BLaER1 (cell line): Measurements from ENCODE around the gene EFTUD2.
"Not testable (repeated sequence)": the region's sequence is repeated elsewhere in the genome, so short reads cannot be mapped to it uniquely, and the experiment has no call there.

Experiments
- H3K27ac ChIP-seq: shearing (Covaris generic); formaldehyde crosslinking; 2 replicates; pipeline ENCODE4 v1.8.1; 2022
- H3K27me3 ChIP-seq: shearing (Covaris generic); formaldehyde crosslinking; 2 replicates; pipeline ENCODE4 v1.8.1; 2022
- H3K36me3 ChIP-seq: shearing (Covaris generic); formaldehyde crosslinking; 2 replicates; pipeline ENCODE4 v1.8.1; 2022
- H3K4me1 ChIP-seq: shearing (Covaris generic); formaldehyde crosslinking; 2 replicates; pipeline ENCODE4 v1.8.1; 2022
- H3K4me2 ChIP-seq: shearing (Covaris generic); formaldehyde crosslinking; 2 replicates; pipeline ENCODE4 v1.8.1; 2022
- H3K4me3 ChIP-seq: shearing (Covaris generic); formaldehyde crosslinking; 2 replicates; pipeline ENCODE4 v1.8.1; 2022
- H3K9ac ChIP-seq: shearing (Covaris generic); formaldehyde crosslinking; 2 replicates; pipeline ENCODE4 v1.8.1; 2022
- H3K9me3 ChIP-seq: shearing (Covaris generic); formaldehyde crosslinking; 2 replicates; pipeline ENCODE4 v1.8.1; 2022
- H4K20me1 ChIP-seq: shearing (Covaris generic); formaldehyde crosslinking; 2 replicates; pipeline ENCODE4 v1.8.1; 2022
- Cebpa-rat ChIP-seq: shearing (Covaris generic); IDR thresholded peaks from 2 replicates; pipeline ENCODE4 v1.8.1; 2022

The EFTUD2 gene

DNA sequence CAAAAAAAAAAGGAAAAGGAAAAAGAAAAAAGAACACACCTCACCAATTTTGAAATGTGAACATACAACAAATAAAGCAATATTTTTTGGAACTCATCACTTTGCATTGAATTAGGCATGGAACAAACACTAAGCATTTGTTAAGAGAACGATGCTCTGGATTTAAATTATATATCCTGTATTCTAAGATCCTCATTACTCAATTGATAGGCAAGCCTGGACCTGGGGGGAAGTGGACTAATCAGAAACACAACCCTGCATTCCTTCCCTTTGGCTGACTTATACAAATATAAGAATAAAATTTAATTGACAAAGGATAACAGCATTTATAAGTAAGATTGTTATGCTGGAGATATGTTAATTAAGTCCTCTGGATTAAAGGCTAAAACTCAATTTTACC is 71.4 kb downstream of the EFTUD2 start:
- Histone ChIP-seq H3K4me3 (peak overlapping the region; percentile 84), H3K4me1 (peaks cover 51% of the 10 kb centered on the region), H3K9me3 (no peaks in the 10 kb centered on the region), H3K36me3 (peaks cover 18% of the 10 kb centered on the region), H3K27me3 (peaks cover 52% of the 10 kb centered on the region), H3K9ac (peak overlapping the region; percentile 90), H3K4me2 (peak overlapping the region; percentile 83), H4K20me1 (peaks cover 46% of the 10 kb centered on the region), H3K27ac (peak overlapping the region; percentile 93)
- TF ChIP-seq Cebpa-rat = no peak

DNA sequence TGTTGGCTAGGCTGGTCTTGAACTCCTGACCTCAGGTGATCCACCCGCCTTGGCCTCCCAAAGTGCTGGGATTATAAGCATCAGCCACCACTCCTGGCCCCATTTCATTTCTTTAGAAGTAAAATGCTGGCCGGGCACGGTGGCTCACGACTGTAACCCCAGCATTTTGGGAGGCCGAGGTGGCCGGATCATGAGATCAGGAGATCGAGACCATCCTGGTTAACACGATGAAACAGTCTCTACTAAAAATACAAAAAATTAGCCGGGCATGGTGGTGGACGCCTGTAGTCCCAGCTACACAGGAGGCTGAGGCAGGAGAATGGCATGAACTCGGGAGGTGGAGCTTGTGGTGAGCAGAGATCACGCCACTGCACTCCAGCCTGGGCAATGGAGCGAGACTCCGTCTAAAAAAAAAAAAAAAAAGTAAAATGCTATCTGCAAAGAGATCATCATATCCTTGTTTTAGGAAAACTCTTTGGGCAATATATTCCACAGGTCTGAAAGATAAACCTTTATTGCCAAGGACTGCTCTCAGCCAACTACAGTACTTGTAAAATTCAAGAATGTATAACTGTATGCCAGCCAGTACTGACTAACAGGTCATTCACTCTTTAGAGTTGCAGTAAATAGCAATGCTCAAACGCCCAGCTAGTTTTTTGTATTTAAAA is 73.0 kb downstream of the EFTUD2 start:
- no peak for TF ChIP-seq Cebpa-rat
- Histone ChIP-seq H3K36me3 (peaks cover 18% of the 10 kb centered on the region), H3K4me1 (peaks cover 46% of the 10 kb centered on the region), H3K4me2 (peak overlapping the region; percentile 83), H3K27ac (peak overlapping the region; percentile 93), H3K9ac (no peak overlapping the region), H3K27me3 (peaks cover 46% of the 10 kb centered on the region), H4K20me1 (peaks cover 53% of the 10 kb centered on the region), H3K9me3 (no peaks in the 10 kb centered on the region), H3K4me3 (peak overlapping the region; percentile 84; the same call in 1 of the 2 replicates)

DNA sequence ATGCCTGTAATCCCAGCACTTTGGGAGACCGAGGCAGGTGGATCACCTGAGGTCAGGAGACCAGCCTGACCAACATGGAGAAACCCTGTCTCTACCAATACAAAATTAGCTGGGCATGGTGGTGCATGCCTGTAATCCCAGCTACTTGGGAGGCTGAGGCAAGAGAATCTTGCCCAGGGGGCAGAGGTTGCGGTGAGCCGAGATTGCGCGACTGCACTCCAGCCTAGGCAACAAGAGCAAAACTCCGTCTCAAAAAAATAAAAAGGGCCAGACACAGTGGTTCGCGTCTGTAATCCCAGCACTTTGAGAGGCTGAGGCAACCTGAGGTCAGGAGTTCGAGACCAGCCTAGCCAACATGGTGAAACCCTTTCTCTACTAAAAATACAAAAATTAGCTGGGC is 74.0 kb downstream of the EFTUD2 start:
- peaks cover 24% of the 10 kb centered on the region for H3K36me3 ChIP-seq
- not testable (repeated sequence) for H3K27ac ChIP-seq

DNA sequence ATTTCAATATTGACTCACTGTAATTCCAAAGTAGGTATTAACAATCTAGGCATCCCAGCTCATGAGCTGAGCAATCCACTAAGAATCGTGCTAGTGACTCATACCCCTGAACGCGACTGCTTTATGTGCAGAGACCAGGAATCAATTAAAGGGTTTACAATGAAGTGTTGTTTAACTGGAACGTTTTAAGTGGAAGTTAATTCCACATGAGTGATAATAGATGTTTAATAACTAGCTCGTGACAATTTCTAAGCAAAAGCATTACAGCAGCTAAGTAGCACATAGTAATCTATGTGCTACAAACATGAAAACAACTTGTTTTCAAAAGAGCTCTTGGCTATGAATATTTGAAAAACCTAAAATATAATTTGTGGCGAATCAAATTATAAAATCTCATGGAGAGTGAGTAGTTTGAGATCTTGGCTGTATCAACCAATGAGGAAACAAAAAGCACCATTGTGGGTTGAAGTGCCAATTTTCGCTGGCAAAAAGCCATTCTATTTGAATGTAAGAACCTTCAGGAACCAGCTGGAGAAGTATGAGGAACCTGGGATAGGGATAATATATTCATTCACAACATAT is 78.5 kb downstream of the EFTUD2 start:
- no peaks in the 10 kb centered on the region for H3K9me3 ChIP-seq
- H4K20me1 ChIP-seq = peaks cover 64% of the 10 kb centered on the region
- H3K4me3 ChIP-seq = no peak overlapping the region
- H3K4me2 ChIP-seq = no peak overlapping the region
- TF ChIP-seq Cebpa-rat = no peak
- H3K27me3 ChIP-seq = no peaks in the 10 kb centered on the region
- peaks cover 36% of the 10 kb centered on the region for H3K36me3 ChIP-seq
- H3K27ac ChIP-seq = no peak overlapping the region
- no peak overlapping the region for H3K9ac ChIP-seq
- peaks cover 9% of the 10 kb centered on the region for H3K4me1 ChIP-seq

More for the DNA sequence above, 74.0 kb downstream of the EFTUD2 start:
- H3K9ac ChIP-seq, H3K4me3 ChIP-seq, H3K9me3 ChIP-seq: not testable (repeated sequence)
- Histone ChIP-seq H3K27me3 (peaks cover 35% of the 10 kb centered on the region), H4K20me1 (peaks cover 63% of the 10 kb centered on the region), H3K4me1 (peaks cover 36% of the 10 kb centered on the region), H3K4me2 (peak overlapping the region; percentile 83)

DNA sequence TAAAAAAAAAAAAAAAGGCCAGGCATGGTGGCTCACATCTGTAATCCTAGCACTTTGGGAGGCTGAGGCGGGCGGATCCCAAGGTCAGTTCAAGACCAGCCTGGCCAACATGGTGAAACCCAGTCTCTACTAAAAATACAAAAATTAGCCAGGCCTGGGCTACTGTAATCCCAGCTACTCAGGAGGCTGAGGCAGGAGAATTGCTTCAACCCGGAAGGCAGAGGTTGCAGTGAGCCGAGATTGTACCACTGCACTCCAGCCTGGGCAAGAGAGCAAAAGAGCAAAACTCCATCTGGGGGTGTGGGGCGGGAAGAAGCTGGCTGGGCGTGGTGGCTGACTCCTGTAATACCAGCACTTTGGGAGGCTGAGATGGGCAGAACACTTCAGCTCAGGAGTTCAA is 80.7 kb downstream of the EFTUD2 start:
- H3K36me3 ChIP-seq = peaks cover 30% of the 10 kb centered on the region

DNA sequence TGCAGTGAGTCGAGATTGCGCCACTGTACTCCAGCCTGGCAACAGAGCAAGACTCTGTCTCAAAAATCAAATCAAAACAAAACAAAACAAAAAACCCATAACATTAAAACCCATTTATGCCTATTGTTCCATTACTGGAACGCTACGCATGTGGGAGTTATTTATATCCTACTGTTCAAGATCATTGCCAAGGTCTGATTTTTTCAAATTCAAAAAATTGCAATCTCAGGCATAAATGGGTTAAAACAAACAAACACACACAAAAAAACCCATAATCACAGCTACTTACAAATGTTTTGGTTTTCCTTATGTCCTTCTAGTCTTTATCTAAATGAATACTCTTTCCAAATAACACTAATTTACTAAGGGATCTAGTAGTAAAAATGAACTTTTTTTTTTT is 87.0 kb downstream of the EFTUD2 start:
- Histone ChIP-seq H3K4me2 (no peak overlapping the region), H3K36me3 (peaks cover 14% of the 10 kb centered on the region; the same call in 1 of the 2 replicates), H3K4me3 (no peak overlapping the region), H3K9ac (no peak overlapping the region), H3K4me1 (peaks cover 26% of the 10 kb centered on the region), H3K9me3 (no peaks in the 10 kb centered on the region), H3K27ac (no peak overlapping the region), H4K20me1 (peaks cover 93% of the 10 kb centered on the region), H3K27me3 (no peaks in the 10 kb centered on the region)
- no peak for TF ChIP-seq Cebpa-rat

More for the DNA sequence above, 80.7 kb downstream of the EFTUD2 start:
- H3K4me3 ChIP-seq, H3K27ac ChIP-seq, H3K4me1 ChIP-seq, H3K4me2 ChIP-seq, H3K9me3 ChIP-seq, H3K9ac ChIP-seq, H3K27me3 ChIP-seq: not testable (repeated sequence)
- peaks cover 75% of the 10 kb centered on the region for H4K20me1 ChIP-seq

DNA sequence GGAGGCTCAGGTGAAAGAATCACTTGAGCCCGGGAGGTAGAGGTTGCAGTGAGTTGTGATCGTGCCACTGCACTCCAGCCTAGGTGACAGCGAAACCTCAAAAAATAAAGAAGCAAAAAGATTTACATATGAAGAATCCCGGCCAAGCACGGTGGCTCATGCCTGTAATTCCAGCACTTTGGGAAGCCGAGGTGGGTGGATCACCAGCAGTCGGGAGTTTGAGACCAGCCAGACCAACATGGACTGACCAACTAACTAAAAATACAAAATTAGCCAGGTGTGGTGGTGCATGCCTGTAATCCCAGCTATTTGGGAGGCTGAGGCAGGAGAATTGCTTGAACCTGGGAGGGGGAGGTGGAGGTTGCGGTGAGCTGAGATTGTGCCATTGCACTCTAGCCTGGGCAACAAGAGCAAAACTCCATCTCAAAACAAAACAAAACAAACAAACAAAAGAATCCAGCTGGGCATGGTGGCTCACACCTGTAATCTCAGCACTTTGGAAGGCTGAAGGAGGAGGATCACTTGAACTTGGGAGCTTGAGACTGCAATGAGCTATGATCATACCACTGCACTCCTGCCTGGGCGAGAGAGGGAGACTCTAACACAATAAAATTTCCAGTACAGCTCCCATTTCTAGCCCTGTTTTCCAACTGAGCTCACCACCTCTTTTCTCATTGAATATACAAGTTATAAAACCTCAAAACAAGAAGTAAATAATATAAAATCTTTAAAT is 90.4 kb downstream of the EFTUD2 start:
- H3K9me3 ChIP-seq, H3K27ac ChIP-seq, H3K4me3 ChIP-seq, H3K9ac ChIP-seq, H3K27me3 ChIP-seq: not testable (repeated sequence)
- H4K20me1 ChIP-seq = peaks cover 83% of the 10 kb centered on the region
- peaks cover 38% of the 10 kb centered on the region for H3K36me3 ChIP-seq
- H3K4me2 ChIP-seq = peak overlapping the region; percentile 46; the same call in 1 of the 2 replicates
- peaks cover 27% of the 10 kb centered on the region for H3K4me1 ChIP-seq

DNA sequence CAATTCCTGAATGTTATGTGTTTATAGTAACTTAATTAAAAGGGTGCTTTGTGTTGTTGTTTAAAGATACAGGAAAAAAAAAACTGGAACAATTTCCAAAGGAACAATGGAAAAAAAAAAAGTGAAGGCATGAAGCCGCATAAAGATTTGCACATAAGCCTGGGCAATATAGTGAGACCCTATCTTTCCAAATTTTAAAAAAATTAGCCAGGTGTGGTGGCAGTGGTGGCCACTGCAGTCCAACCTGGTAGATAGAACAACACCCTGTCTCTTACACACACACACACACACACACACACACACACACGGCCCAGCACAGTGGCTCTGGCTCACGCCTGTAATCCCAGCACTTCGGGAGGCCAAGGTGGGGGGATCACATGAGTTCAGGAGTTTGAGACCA is 91.1 kb downstream of the EFTUD2 start:
- Histone ChIP-seq H3K4me3 (no peak overlapping the region), H3K9me3 (no peaks in the 10 kb centered on the region), H3K4me2 (peak overlapping the region; percentile 46), H3K36me3 (peaks cover 38% of the 10 kb centered on the region), H3K9ac (no peak overlapping the region), H3K27me3 (no peaks in the 10 kb centered on the region), H3K4me1 (peaks cover 27% of the 10 kb centered on the region), H3K27ac (peak overlapping the region; percentile 12; the same call in 1 of the 2 replicates), H4K20me1 (peaks cover 83% of the 10 kb centered on the region)
- no peak for TF ChIP-seq Cebpa-rat

DNA sequence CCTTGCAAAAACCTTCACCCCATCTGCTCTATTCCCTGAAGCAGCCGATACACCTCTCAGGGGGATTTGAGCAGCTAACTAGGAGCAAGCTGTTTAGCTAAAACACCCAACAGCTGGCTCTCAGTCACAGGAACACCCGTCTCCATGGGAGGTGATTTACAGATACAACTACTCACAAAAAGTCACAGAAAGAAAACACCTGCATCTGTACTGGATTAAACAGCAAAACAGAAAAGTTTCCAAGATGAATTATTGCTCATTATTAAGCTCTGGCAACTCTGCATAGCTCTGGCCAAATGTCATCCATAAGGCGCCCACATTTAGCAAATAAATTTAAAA is 91.5 kb downstream of the EFTUD2 start:
- Histone ChIP-seq H4K20me1 (peaks cover 79% of the 10 kb centered on the region), H3K4me2 (peak overlapping the region; percentile 46), H3K4me3 (no peak overlapping the region), H3K9ac (no peak overlapping the region), H3K36me3 (peaks cover 38% of the 10 kb centered on the region), H3K27me3 (no peaks in the 10 kb centered on the region), H3K9me3 (no peaks in the 10 kb centered on the region), H3K4me1 (peaks cover 27% of the 10 kb centered on the region), H3K27ac (peak overlapping the region; percentile 12; the same call in 1 of the 2 replicates)
- no peak for TF ChIP-seq Cebpa-rat
